B cell (primary cell): ENCODE data around the gene CDC45. TPM values are rescaled to one million over a fixed set of nuclear protein-coding genes. Genes with fewer than 3 reads are reported as not detected.

Experiments
- ATAC-seq: fragments of 200-7000 bp; cut with Tn5 transposase; one replicate; pipeline ENCODE4 v1.10.0; 2021; ENCODE audit warnings: low read depth, mild to moderate bottlenecking, moderate number of reproducible peaks, moderate library complexity
- CTCF ChIA-PET: fragments of 350-600 bp; sonication (Branson Sonifier 250); formaldehyde crosslinking; loops from one replicate; lab custom pipeline; 2021; ENCODE audit warnings: antibody characterized with exemption, inconsistent platforms; lab: Charles Lee
- POLR2A ChIA-PET: fragments of 350-600 bp; sonication (Branson Sonifier 250); formaldehyde crosslinking; loops from one replicate; lab custom pipeline; 2021; ENCODE audit warnings: antibody characterized with exemption; lab: Charles Lee
- DNase-seq: peaks from one replicate; pipeline ENCODE4 v3.0.0; 2013
- H2AFZ ChIP-seq: 2 replicates; pipeline ENCODE4 v1.6.1; 2012; ENCODE audit warnings: mild to moderate bottlenecking, low read depth, low read length; ENCODE audit not compliant: insufficient read depth, poor library complexity, severe bottlenecking
- H3K27ac ChIP-seq, 2 donors: 1 replicate in 1 of 2; 2 replicates in 1 of 2; pipeline ENCODE4 v1.5.1; 2012 to 2013; ENCODE audit warnings: low read length in 2 of 2, mild to moderate bottlenecking in 2 of 2, moderate library complexity in 1 of 2
- H3K27me3 ChIP-seq, 4 experiments: fragments of 200-600 bp in 1 of 4; sonication (generic) in 1 of 4; replicated peaks in 1 of 4; 1 replicate in 2 of 4; 2 replicates in 2 of 4; pipeline versions ENCODE4 v1.6.1 to v1.7.0; 2013 to 2016; ENCODE audit warnings: low read length in 3 of 4, mild to moderate bottlenecking in 2 of 4, mixed read lengths in 1 of 4, moderate library complexity in 1 of 4; ENCODE audit not compliant: insufficient read depth in 4 of 4, control insufficient read depth in 3 of 4; ENCODE audit errors: control extremely low read depth in 1 of 4
- H3K36me3 ChIP-seq, 2 experiments: replicated peaks in 1 of 2; 1 replicate in 1 of 2; 2 replicates in 1 of 2; pipeline versions ENCODE4 v1.6.1 to v1.7.1; 2013; ENCODE audit warnings: low read length in 1 of 2; ENCODE audit not compliant: insufficient read depth in 2 of 2, control insufficient read depth in 1 of 2; ENCODE audit errors: control extremely low read depth in 1 of 2, extremely low read depth in 1 of 2
- H3K4me1 ChIP-seq, 2 donors: fragments of 200-600 bp in 1 of 2; sonication (generic) in 1 of 2; 1 replicate in 1 of 2; 2 replicates in 1 of 2; pipeline versions ENCODE4 v1.5.1 to v1.6.1; 2013 to 2017; ENCODE audit warnings: low read length in 2 of 2; ENCODE audit not compliant: control insufficient read depth in 2 of 2, insufficient read depth in 2 of 2
- H3K4me2 ChIP-seq: replicated peaks from 2 replicates; pipeline ENCODE3; 2012; ENCODE audit warnings: mild to moderate bottlenecking, low read depth, low read length; ENCODE audit not compliant: poor library complexity, severe bottlenecking
- H3K4me3 ChIP-seq, 5 experiments: fragments of 200-600 bp in 1 of 5; sonication (generic) in 1 of 5; 1 replicate in 3 of 5; 2 replicates in 2 of 5; pipeline versions ENCODE4 v1.5.1 to v1.7.0; 2011 to 2016; ENCODE audit warnings: low read length in 4 of 5, mild to moderate bottlenecking in 4 of 5, low read depth in 2 of 5, control low read depth in 1 of 5, moderate library complexity in 1 of 5; ENCODE audit not compliant: insufficient read depth in 1 of 5; ENCODE audit errors: control extremely low read depth in 1 of 5, extremely low read depth in 1 of 5
- H3K79me2 ChIP-seq: fragments of 200-600 bp; sonication (generic); one replicate; pipeline ENCODE4 v1.6.0; 2016; ENCODE audit warnings: low read length; ENCODE audit not compliant: control insufficient read depth, insufficient read depth
- H3K9ac ChIP-seq: fragments of 200-600 bp; sonication (generic); 2 replicates; pipeline ENCODE4 v1.6.1; 2017; ENCODE audit warnings: mild to moderate bottlenecking, low read length, moderate library complexity
- H3K9me3 ChIP-seq, 3 donors: one replicate each; pipeline versions ENCODE4 v1.6.1 to v1.7.1; 2013; ENCODE audit warnings: low read length in 2 of 3; ENCODE audit not compliant: control insufficient read depth in 2 of 3, insufficient read depth in 1 of 3; ENCODE audit errors: control extremely low read depth in 1 of 3
- H4K20me1 ChIP-seq: 2 replicates; pipeline ENCODE4 v1.6.0; 2012; ENCODE audit warnings: mild to moderate bottlenecking, low read length; ENCODE audit not compliant: insufficient read depth, control insufficient read depth, poor library complexity, severe bottlenecking
- H3K27ac Mint-ChIP-seq: one replicate; pipeline ENCODE4 v1.8.0; 2021; ENCODE audit warnings: mixed read lengths
- H3K27me3 Mint-ChIP-seq: one replicate; pipeline ENCODE4 v1.8.0; 2021; ENCODE audit warnings: mixed read lengths
- H3K4me1 Mint-ChIP-seq: one replicate; pipeline ENCODE4 v1.8.0; 2021; ENCODE audit warnings: mixed read lengths
- H3K4me3 Mint-ChIP-seq: one replicate; pipeline ENCODE4 v1.8.0; 2021; ENCODE audit warnings: mixed read lengths
- H3K9me3 Mint-ChIP-seq: one replicate; pipeline ENCODE4 v1.8.0; 2022; ENCODE audit warnings: mixed read lengths; ENCODE audit not compliant: insufficient read depth
- CTCF ChIP-seq: fragments of 200-600 bp; IDR thresholded peaks from one replicate; pipeline ENCODE4 v1.8.0; 2022; ENCODE audit warnings: antibody characterized with exemption, mild to moderate bottlenecking
- EZH2 ChIP-seq: IDR thresholded peaks from 2 replicates; pipeline ENCODE4 v1.6.1; 2012; ENCODE audit warnings: borderline replicate concordance, low read depth, mild to moderate bottlenecking, moderate library complexity, low read length; ENCODE audit not compliant: insufficient read depth, poor library complexity, severe bottlenecking
- WGBS: methylation state at CpG from one replicate; pipeline ENCODE4 v1.1.5; 2013; ENCODE audit warnings: missing lambda C conversion rate; ENCODE audit not compliant: insufficient coverage; 5-methylcytosine and 5-hydroxymethylcytosine counted together
- intact Hi-C: fragments of 100-400 bp; cut with micrococcal nuclease; formaldehyde crosslinking; loops from one replicate; pipeline ENCODE4 v1.10.0; 2022
- polyA plus RNA-seq: library from polyadenylated mRNA; depleted of rRNA; stranded (reverse); fragments of >200 nt; gene quantifications from 2 replicates; pipeline ENCODE4 v1.2.3, GENCODE V29; 2012
- total RNA-seq, 2 donors: library from RNA; stranded (reverse); fragments of 120-200 nt in 1 of 2; gene quantifications; 1 replicate in 1 of 2; 2 replicates in 1 of 2; pipeline versions ENCODE4 v1.2.3 to v1.2.4, GENCODE V29; 2013 to 2022

The CDC45 gene
- total and polyA plus RNA-seq, 2 donors (not counting 1 experiment from before 2014, with no cell fraction given): 0.49 to 1.4 TPM

- no peak overlapping the region for H3K27ac Mint-ChIP-seq
- intact Hi-C loops: no loop called here
- H3K27me3 Mint-ChIP-seq: peaks cover 21% of the 10 kb centered on the region
- Histone ChIP-seq H3K9me3 (peaks cover 0 to 3% (median 0%) of the 10 kb centered on the region in 3 donors), H3K27me3 (peaks cover 0 to 10% (median 0%) of the 10 kb centered on the region in 4 experiments), H3K36me3 (no peaks in the 10 kb centered on the region), H3K9ac (no peak overlapping the region), H2AFZ (no peak overlapping the region), H3K4me1 (no peaks in the 10 kb centered on the region), H4K20me1 (no peaks in the 10 kb centered on the region), H3K4me2 (no peak overlapping the region), H3K27ac (no peak overlapping the region), H3K79me2 (no peaks in the 10 kb centered on the region), H3K4me3 (no peak overlapping the region)
- TF ChIP-seq CTCF (no peak), EZH2 (no peak)
- H3K9me3 Mint-ChIP-seq: no peaks in the 10 kb centered on the region
- DNase-seq (no peak), ATAC-seq (no peak)
- H3K4me1 Mint-ChIP-seq: no peaks in the 10 kb centered on the region
- POLR2A ChIA-PET: no interaction called here
- H3K4me3 Mint-ChIP-seq: no peak overlapping the region
- 94% methylated on average over 24 of the region's 24 CpGs for WGBS
- CTCF ChIA-PET: no interaction called here
Observed at GRCh38 chr22:19567157-19568009, 87.7 kb downstream of the CDC45 start.
